GM23338 (cell line): ENCODE results near the gene MYO5B. TPM values are rescaled to one million over a fixed set of nuclear protein-coding genes. Genes with fewer than 3 reads are reported as not detected.

Source experiments
- ATAC-seq: fragments of 200-7000 bp; cut with Tn5 transposase; 3 replicates; pipeline ENCODE4 v1.9.1; 2020
- DNase-seq: peaks from one replicate; pipeline ENCODE4 v3.0.0-alpha.2; 2015; ENCODE audit warnings: low spot score
- H2AFZ ChIP-seq: fragments of 200-600 bp; sonication (generic); 2 replicates; pipeline ENCODE4 v1.8.0; 2016; ENCODE audit warnings: antibody characterized with exemption, mild to moderate bottlenecking, moderate library complexity
- H3F3A ChIP-seq: fragments of 200-600 bp; sonication (generic); replicated peaks from 2 replicates; pipeline ENCODE4 v1.8.0; 2017; ENCODE audit warnings: antibody characterized with exemption, mixed run types, low read depth
- H3K27ac ChIP-seq: fragments of 200-600 bp; sonication (generic); 2 replicates; pipeline ENCODE4 v1.6.1; 2016; ENCODE audit warnings: low read depth
- H3K27me3 ChIP-seq: fragments of 200-600 bp; sonication (generic); 2 replicates; pipeline ENCODE4 v1.8.0; 2016; ENCODE audit warnings: mild to moderate bottlenecking, mixed run types, moderate library complexity; ENCODE audit not compliant: insufficient read depth
- H3K36me3 ChIP-seq: fragments of 200-600 bp; sonication (generic); 2 replicates; pipeline ENCODE4 v1.8.0; 2016; ENCODE audit warnings: mild to moderate bottlenecking; ENCODE audit not compliant: insufficient read depth
- H3K4me1 ChIP-seq: fragments of 200-600 bp; sonication (generic); 2 replicates; pipeline ENCODE4 v1.8.0; 2016; ENCODE audit warnings: mild to moderate bottlenecking, moderate library complexity; ENCODE audit not compliant: insufficient read depth
- H3K4me2 ChIP-seq: fragments of 200-600 bp; sonication (generic); 2 replicates; pipeline ENCODE4 v1.7.1; 2017; ENCODE audit warnings: mixed run types
- H3K4me3 ChIP-seq: fragments of 200-600 bp; sonication (generic); 2 replicates; pipeline ENCODE4 v1.6.1; 2016; ENCODE audit warnings: mixed run types
- H3K79me2 ChIP-seq: fragments of 200-600 bp; sonication (generic); replicated peaks from 2 replicates; pipeline ENCODE4 v1.8.0; 2017; ENCODE audit warnings: mild to moderate bottlenecking; ENCODE audit not compliant: insufficient read depth
- H3K9me2 ChIP-seq: fragments of 200-600 bp; sonication (generic); 2 replicates; pipeline ENCODE4 v1.8.0; 2017; ENCODE audit not compliant: insufficient read depth
- H4K20me1 ChIP-seq: fragments of 200-600 bp; sonication (generic); replicated peaks from 2 replicates; pipeline ENCODE4 v1.8.0; 2017; ENCODE audit warnings: mild to moderate bottlenecking; ENCODE audit not compliant: insufficient read depth
- H3K27ac Mint-ChIP-seq: 2 replicates; pipeline ENCODE4 v1.8.0; 2020; ENCODE audit warnings: inconsistent platforms, mild to moderate bottlenecking, moderate library complexity, mixed read lengths
- H3K27me3 Mint-ChIP-seq: 3 replicates; pipeline ENCODE4 v1.8.0; 2022; ENCODE audit warnings: low read depth, mild to moderate bottlenecking, moderate library complexity, mixed read lengths, inconsistent platforms; ENCODE audit not compliant: insufficient read depth, poor library complexity
- H3K36me3 Mint-ChIP-seq: 3 replicates; pipeline ENCODE4 v1.8.0; 2021; ENCODE audit warnings: low read depth, mild to moderate bottlenecking, inconsistent platforms, moderate library complexity, mixed read lengths
- H3K4me1 Mint-ChIP-seq: 3 replicates; pipeline ENCODE4 v1.8.0; 2020; ENCODE audit warnings: mild to moderate bottlenecking, inconsistent platforms, mixed read lengths
- H3K4me3 Mint-ChIP-seq: 3 replicates; pipeline ENCODE4 v1.8.0; 2021; ENCODE audit warnings: moderate library complexity, mild to moderate bottlenecking, inconsistent platforms, mixed read lengths
- H3K9me3 Mint-ChIP-seq: 3 replicates; pipeline ENCODE4 v1.8.0; 2020; ENCODE audit warnings: moderate library complexity, mild to moderate bottlenecking, inconsistent platforms, mixed read lengths
- CREB1 ChIP-seq: fragments of 250-450 bp; sonication (Bioruptor Pico); IDR thresholded peaks from 2 replicates; pipeline ENCODE4 v1.5.0; 2020; ENCODE audit warnings: low read depth, mild to moderate bottlenecking, moderate library complexity
- CTCF ChIP-seq, 2 experiments: fragments of 200-600 bp in 1 of 2; sonication (generic) in 1 of 2; conservative IDR thresholded peaks; 2 replicates each; pipeline versions ENCODE4 v1.5.1 to v1.6.1; 2016 to 2017; ENCODE audit warnings: antibody characterized with exemption in 2 of 2, low read depth in 2 of 2, mild to moderate bottlenecking in 2 of 2, moderate library complexity in 1 of 2
- ETS1 ChIP-seq: IDR thresholded peaks from 2 replicates; pipeline ENCODE4 v1.6.1; 2016; ENCODE audit warnings: antibody characterized with exemption
- EZH2 ChIP-seq: fragments of 200-600 bp; sonication (generic); IDR thresholded peaks from one replicate; pipeline ENCODE4 v1.8.0; 2017; ENCODE audit warnings: antibody characterized with exemption, mild to moderate bottlenecking, low read depth; ENCODE audit not compliant: unreplicated experiment
- EZH2phosphoT487 ChIP-seq: fragments of 200-600 bp; sonication (generic); IDR thresholded peaks from one replicate; pipeline ENCODE4 v1.8.1; 2018; ENCODE audit warnings: antibody characterized with exemption; ENCODE audit not compliant: unreplicated experiment
- JUNB ChIP-seq: IDR thresholded peaks from one replicate; pipeline ENCODE4 v1.6.1; 2016; ENCODE audit warnings: antibody characterized with exemption; ENCODE audit not compliant: unreplicated experiment
- NANOG ChIP-seq: IDR thresholded peaks from 2 replicates; pipeline ENCODE4 v1.6.1; 2016; ENCODE audit warnings: antibody characterized with exemption, borderline replicate concordance
- POLR2AphosphoS5 ChIP-seq: IDR thresholded peaks from 2 replicates; pipeline ENCODE4 v1.6.1; 2016; ENCODE audit warnings: antibody characterized with exemption, low read depth
- REST ChIP-seq: IDR thresholded peaks from one replicate; pipeline ENCODE4 v1.6.1; 2018; ENCODE audit warnings: antibody characterized with exemption; ENCODE audit not compliant: unreplicated experiment
- STAT1 ChIP-seq: IDR thresholded peaks from one replicate; pipeline ENCODE4 v1.6.1; 2016; ENCODE audit warnings: antibody characterized with exemption; ENCODE audit not compliant: unreplicated experiment
- ZNF114 ChIP-seq: fragments of 250-450 bp; sonication (Bioruptor Pico); IDR thresholded peaks from 2 replicates; pipeline ENCODE4 v1.5.0; 2020; ENCODE audit warnings: mild to moderate bottlenecking, moderate library complexity
- ZNF331 ChIP-seq: fragments of 250-450 bp; sonication (Bioruptor Pico); IDR thresholded peaks from 2 replicates; pipeline ENCODE4 v1.5.0; 2020; ENCODE audit warnings: low read depth, mild to moderate bottlenecking, moderate library complexity
- ZNF462 ChIP-seq: fragments of 250-450 bp; sonication (Bioruptor Pico); IDR thresholded peaks from 2 replicates; pipeline ENCODE4 v1.5.0; 2020; ENCODE audit warnings: mild to moderate bottlenecking, moderate library complexity
- polyA plus RNA-seq: library from polyadenylated mRNA; unstranded; fragments of >200 nt; fragmentation: Nextera tagmentation; extraction: Ambion mirVana; gene quantifications from 2 replicates; pipeline ENCODE4 v1.2.1, GENCODE V29; 2016
- total RNA-seq: library from RNA; depleted of rRNA; stranded (reverse); fragments of >200 nt; shearing (Covaris generic); gene quantifications from 2 replicates; pipeline ENCODE4 v1.2.3, GENCODE V29; 2014

Gene MYO5B
- total and polyA plus RNA-seq, 2 experiments from 2014 or later = 3.2 to 19.1 TPM

- no peaks in the 10 kb centered on the region for H3K4me1 Mint-ChIP-seq
- H3F3A ChIP-seq = no peaks in the 10 kb centered on the region
- H3K4me3 ChIP-seq = no peak overlapping the region
- no peak overlapping the region for H3K27ac Mint-ChIP-seq
- no peak overlapping the region for H2AFZ ChIP-seq
- H3K36me3 Mint-ChIP-seq = no peaks in the 10 kb centered on the region; the same call in 2 of the 3 replicates
- no peaks in the 10 kb centered on the region for H3K36me3 ChIP-seq
- H3K27me3 ChIP-seq = no peaks in the 10 kb centered on the region
- no peaks in the 10 kb centered on the region for H3K79me2 ChIP-seq
- H3K4me1 ChIP-seq = no peaks in the 10 kb centered on the region
- no peak for TF ChIP-seq EZH2phosphoT487
- no peak for TF ChIP-seq NANOG
- TF ChIP-seq CTCF (conservative IDR thresholded peaks at IDR 0.05; ENCODE audit: low read depth in 2 of 2) = no peak
- no peak for TF ChIP-seq ZNF114 (CRISPR knock-in tag)
- no peak for TF ChIP-seq CREB1 (CRISPR knock-in tag)
- no peak for TF ChIP-seq REST
- no peak for TF ChIP-seq ZNF462
- no peak for TF ChIP-seq ETS1
- no peak for TF ChIP-seq EZH2
- TF ChIP-seq JUNB = no peak
- no peak for TF ChIP-seq ZNF331 (CRISPR knock-in tag)
- TF ChIP-seq STAT1 = no peak
- no peak for TF ChIP-seq POLR2AphosphoS5
- H3K4me2 ChIP-seq = no peak overlapping the region
- H3K27ac ChIP-seq = no peak overlapping the region
- H3K9me2 ChIP-seq = no peaks in the 10 kb centered on the region
- no peak overlapping the region for H3K4me3 Mint-ChIP-seq
- DNase-seq = no peak
- H4K20me1 ChIP-seq = no peaks in the 10 kb centered on the region
- H3K27me3 Mint-ChIP-seq = no peaks in the 10 kb centered on the region
- ATAC-seq = no peak
- no peaks in the 10 kb centered on the region for H3K9me3 Mint-ChIP-seq
These were observed 355.9 kb downstream of the MYO5B start for GRCh38 chr18:49839012-49839411.
